Coronary artery (tissue), 2 donors: ENCODE measurements around the gene RADIL.

ENCODE experiments used
- DNase-seq: peaks from one replicate; pipeline ENCODE4 v3.0.0-alpha.2; 2017; ENCODE audit warnings: low spot score
- H3K27ac ChIP-seq, 2 donors: fragments of 200-600 bp; sonication (generic); one replicate each; pipeline ENCODE4 v1.5.1; 2016 to 2019
- H3K4me3 ChIP-seq: fragments of 200-600 bp; sonication (generic); 2 replicates; pipeline ENCODE4 v1.5.1; 2016; ENCODE audit warnings: mild to moderate bottlenecking, moderate library complexity
- CTCF ChIP-seq: fragments of 200-600 bp; sonication (generic); IDR thresholded peaks from one replicate; pipeline ENCODE4 v1.5.1; 2019; ENCODE audit warnings: antibody characterized with exemption

The RADIL gene

GRCh38 chr7:4783292-4783652 lies 100.2 kb downstream of the RADIL start:
- H3K27ac ChIP-seq: no peak overlapping the region
- no peak for TF ChIP-seq CTCF
- no peak for DNase-seq
- no peak overlapping the region for H3K4me3 ChIP-seq

- Histone ChIP-seq H3K27ac (no peak overlapping the region), H3K4me3 (no peak overlapping the region)
- TF ChIP-seq CTCF: no peak
- DNase-seq: no peak
Observed at GRCh38 chr7:4782333-4783291, 100.9 kb downstream of the RADIL start.

GRCh38 chr7:4781366-4782069 lies 102.0 kb downstream of the RADIL start:
- Histone ChIP-seq H3K27ac (no peak overlapping the region), H3K4me3 (no peak overlapping the region)
- no peak for DNase-seq
- TF ChIP-seq CTCF: no peak

GRCh38 chr7:4779118-4779517 lies 104.4 kb downstream of the RADIL start:
- H3K27ac ChIP-seq: no peak overlapping the region
- no peak for TF ChIP-seq CTCF
- no peak overlapping the region for H3K4me3 ChIP-seq
- no peak for DNase-seq

GRCh38 chr7:4775848-4776623 lies 107.5 kb downstream of the RADIL start:
- peak overlapping the region; percentile 98 for H3K4me3 ChIP-seq
- peak overlapping the region; percentile 91 to 95 for H3K27ac ChIP-seq
- TF ChIP-seq CTCF: no peak
- DNase-seq: no peak

- no peak for TF ChIP-seq CTCF
- peak within 1 kb of the TSS; percentile 98 for H3K4me3 ChIP-seq
- peak; percentile 97 for DNase-seq
- H3K27ac ChIP-seq: peak within 1 kb of the TSS; percentile 91 to 95
Observed at GRCh38 chr7:4775250-4775847, 108.2 kb downstream of the RADIL start, which contains the start of gene AP5Z1. Gene AP5Z1 (plus strand): TSS chr7:4775623. CDS start chr7:4775716, 93 bp downstream.
